ENCODE results near the gene ZSCAN18.

The ZSCAN18 gene

DNA sequence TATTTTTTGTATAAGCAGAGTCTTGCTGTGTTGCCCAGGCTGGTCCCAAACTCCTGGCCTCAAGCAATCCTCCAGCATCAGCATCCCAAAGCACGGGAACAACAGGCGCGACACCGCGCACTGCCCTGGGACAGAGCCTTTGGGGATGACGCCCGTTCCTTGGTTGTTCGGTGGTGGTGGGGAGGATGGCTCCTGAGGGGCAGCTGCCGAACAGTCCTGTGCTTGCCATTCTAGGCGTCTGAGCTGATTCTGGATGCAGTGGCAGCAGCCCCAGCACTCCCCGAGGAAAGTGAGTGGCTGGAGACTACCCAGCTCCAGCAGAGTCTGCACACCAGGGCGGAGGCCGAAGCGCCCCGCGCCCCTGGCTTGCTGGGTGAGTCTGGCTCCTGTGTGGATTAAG, 45.8 kb downstream of the ZSCAN18 start:
- no peak overlapping the region for H3K4me3 ChIP-seq (ENCODE audit: low read length)
- DNase-seq (ENCODE audit: low read depth, low spot score) = no peak

DNA sequence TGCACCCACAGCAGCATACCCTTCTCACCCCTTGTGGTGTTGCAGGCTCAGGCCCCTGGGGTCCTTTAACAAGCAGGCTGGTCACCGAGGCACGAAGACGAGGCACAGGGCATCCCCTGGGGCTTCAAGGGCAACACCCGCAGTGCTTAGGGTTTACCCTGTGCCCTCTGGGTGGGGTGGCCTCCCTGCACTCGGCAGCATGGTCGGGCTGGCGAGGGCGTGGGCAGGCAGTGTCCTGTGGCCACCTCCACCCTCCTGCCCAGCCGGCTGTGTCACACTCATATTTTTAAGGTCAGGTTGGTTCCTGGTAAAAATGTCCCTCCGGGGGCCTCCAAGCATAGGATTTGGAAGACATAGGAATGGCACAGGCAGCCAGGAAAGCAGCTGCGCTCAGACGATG, 50.4 kb downstream of the ZSCAN18 start:
- H3K4me3 ChIP-seq (ENCODE audit: low read length) = no peak overlapping the region

DNA sequence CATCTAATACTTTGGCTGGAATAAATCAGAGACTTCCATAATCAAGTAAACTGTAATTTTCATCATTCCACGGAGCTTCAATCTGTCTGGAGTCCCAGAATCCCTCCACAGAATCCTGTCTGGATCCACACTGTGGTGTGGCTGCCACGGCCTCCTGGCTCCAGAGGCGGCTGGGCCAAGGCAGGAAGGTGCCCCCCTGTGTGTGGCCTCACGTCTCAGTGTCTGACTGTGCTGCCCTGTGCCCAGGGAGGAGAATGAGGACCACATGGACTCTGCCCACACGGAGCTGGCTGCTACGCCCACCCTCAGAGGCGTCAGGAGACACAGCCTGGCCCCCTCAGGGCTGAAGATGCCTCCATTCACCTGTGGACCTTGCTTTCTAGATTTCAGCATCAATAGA, 51.2 kb downstream of the ZSCAN18 start:
- no peak overlapping the region for H3K4me3 ChIP-seq (ENCODE audit: low read length)
- DNase-seq (ENCODE audit: low read depth, low spot score) = no peak

More for the DNA sequence above, 50.4 kb downstream of the ZSCAN18 start:
- DNase-seq (ENCODE audit: low read depth, low spot score) = no peak

DNA sequence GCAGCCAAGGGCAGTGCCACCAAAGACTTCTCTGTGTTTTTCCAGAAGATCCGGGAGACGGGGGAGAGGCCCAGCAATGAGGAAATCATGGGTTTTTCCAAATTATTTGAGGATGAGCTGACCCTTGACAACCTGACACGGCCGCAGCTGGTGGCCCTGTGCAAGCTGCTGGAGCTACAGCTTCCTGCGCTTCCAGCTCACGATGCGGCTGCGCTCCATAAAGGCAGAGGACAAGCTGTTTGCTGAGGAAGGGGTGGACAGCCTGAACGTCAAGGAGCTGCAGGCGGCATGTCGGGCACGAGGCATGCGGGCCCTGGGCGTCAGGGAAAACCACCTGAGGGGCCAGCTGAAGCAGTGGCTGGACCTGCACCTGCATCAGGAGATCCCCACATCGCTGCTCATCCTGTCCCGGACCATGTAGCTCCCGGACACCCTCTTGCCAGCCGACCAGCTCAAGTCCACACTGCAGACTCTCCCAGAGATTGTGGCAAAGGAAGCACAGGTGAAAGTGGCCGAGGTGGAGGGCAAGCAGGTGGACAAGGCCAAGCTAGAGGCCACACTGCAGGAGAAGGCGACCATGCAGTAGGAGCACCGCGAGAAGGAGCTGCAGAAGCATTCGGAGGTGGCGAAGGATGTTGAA, 52.5 kb downstream of the ZSCAN18 start:
- H3K4me3 ChIP-seq (ENCODE audit: low read length) = no peak overlapping the region
- DNase-seq (ENCODE audit: low read depth, low spot score) = no peak

DNA sequence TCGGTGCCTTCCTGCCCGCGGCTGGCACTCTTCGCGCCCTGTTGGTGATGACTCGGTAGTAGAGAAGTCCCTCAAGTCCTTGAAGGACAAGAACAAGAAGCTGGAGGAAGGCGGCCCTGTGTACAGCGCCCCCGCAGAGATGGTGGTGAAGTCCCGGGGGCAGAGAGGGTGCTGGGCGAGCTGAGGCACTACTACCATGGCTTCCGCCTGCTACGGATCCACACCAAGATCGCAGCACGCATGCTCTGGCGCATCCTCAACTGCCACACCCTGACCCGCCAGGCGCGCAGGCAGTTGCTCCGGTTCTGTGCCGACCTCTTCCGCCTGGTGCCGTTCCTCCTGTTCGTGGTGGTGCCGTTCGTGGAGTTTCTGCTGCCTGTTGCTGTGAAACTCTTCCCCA, 53.1 kb downstream of the ZSCAN18 start:
- DNase-seq (ENCODE audit: low read depth, low spot score) = no peak
- no peak overlapping the region for H3K4me3 ChIP-seq (ENCODE audit: low read length)

DNA sequence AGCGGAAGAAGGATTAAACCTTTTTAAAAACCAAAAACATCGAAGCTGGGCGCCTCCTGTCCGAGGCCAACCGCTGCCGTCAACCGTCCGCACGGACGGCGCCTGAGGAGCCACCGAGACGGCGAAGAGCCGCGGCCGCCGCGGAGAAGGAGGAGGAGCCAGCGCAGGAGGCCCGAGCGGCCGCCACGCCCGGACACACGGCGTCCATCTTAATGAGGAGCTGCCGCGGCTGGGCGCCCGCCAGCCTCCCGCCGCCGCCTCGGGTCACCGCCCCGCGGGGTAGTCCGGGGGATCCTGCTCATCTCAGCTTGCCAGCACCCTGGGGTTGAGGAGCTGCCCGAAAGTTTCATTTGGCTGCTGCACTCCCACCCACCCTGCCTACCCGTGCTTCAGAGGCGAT, 53.6 kb downstream of the ZSCAN18 start:
- DNase-seq (ENCODE audit: low read depth, low spot score) = no peak
- no peak overlapping the region for H3K4me3 ChIP-seq (ENCODE audit: low read length)

DNA sequence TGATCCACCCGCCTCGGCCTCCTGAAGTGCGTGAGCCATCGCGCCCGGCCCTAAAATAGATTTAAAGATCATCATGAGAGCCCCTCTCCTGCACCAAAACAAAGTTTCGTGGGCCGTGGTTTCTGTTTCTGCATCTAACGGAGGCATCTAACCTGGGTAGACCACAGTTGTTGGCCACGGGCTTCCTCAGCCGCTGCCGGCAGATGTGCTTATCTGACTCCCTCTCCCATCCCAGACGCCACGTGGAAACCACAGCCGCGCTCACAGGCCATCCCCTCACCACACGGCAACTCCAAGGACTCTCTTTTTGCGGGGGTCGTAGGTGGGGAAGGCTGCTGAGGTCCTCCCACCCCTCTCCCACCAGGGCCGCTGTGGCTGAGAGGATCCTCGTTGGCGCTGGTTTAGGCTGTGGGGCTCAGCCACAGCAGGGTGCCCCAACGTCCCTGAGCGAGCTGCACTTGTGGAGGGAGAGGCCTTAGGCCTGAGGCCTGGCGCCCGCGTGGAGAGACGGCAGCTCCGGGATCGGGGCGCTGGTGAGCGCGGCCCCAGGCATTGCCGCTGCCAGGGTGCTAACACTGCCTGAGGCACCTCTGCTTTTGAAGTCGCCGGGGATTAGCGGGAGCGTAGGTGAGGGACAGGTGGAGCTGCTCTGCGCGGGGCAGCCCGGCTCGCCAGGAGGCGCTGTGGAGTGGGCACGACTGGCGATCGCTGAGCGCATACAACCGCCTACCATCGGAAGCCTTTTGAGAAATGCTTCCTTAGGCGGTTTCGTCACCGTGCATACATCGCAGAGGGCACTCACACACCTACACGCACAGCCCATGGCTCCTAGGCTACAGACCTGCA, 55.3 kb downstream of the ZSCAN18 start:
- H3K4me3 ChIP-seq (ENCODE audit: low read length) = no peak overlapping the region
- no peak for DNase-seq (ENCODE audit: low read depth, low spot score)

DNA sequence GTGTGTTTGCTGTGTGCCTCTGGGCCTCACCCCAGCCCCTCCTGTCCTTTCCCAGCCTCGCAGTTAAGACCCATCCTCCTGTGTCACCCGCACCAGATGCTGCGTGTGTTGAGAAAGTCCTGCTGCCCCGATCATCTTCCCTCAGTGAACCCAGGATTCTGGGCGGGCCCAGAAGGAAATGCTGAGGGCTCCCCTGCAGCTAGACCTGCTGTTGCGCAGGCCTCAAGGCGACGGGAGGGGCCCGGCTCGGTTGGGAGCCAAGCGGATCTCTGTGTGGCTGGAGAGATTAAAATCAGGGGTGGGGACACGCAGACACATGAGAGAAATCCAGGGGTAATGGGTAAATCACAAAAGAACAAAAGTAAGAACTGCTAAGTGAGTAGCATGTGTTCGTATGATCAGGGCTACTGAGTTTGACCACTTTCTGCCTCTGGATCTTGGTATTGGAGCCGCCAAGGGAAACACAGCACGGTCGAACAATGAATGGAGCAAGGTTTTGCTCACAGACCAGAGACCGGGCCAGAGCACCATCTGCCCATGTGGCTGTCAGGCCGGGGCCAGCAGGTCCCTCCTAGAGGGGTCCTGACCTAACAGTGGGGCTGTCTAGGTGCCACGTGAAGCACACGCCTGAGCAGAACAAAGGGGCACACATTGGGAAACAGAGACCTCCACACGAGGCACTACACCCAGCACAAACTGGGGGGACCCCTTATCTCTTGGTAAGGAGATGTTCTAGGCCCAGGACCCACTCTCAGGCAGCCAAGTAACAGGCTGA, 57.1 kb downstream of the ZSCAN18 start:
- DNase-seq (ENCODE audit: low read depth, low spot score) = no peak
- no peak overlapping the region for H3K4me3 ChIP-seq (ENCODE audit: low read length)

DNA sequence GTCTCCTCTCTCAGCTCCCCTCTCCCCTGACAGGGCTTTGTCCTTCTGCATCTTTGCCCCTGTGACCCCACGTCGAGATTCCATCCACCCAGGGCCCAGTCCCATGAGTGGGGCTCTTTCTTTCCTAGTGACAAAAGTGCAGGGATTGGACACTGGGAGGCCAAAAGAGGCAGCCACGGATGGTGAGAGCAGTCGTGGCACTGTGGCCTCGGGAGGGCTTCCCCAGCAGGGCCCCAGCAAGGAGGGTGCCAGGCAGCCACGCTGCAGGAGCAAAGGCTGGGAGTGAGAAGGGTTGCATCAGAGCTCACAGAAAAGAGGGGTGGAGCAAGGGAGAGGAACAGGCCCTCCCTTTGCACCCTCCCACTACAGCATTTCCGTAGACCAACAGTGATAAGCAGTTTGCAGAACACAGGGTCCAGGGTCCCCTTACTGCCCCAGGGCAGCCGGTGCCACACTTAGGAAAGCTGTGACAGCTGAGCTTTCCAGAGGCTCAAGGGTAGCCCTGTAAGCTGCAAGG, 59.3 kb downstream of the ZSCAN18 start:
- no peak for DNase-seq (ENCODE audit: low read depth, low spot score)

DNA sequence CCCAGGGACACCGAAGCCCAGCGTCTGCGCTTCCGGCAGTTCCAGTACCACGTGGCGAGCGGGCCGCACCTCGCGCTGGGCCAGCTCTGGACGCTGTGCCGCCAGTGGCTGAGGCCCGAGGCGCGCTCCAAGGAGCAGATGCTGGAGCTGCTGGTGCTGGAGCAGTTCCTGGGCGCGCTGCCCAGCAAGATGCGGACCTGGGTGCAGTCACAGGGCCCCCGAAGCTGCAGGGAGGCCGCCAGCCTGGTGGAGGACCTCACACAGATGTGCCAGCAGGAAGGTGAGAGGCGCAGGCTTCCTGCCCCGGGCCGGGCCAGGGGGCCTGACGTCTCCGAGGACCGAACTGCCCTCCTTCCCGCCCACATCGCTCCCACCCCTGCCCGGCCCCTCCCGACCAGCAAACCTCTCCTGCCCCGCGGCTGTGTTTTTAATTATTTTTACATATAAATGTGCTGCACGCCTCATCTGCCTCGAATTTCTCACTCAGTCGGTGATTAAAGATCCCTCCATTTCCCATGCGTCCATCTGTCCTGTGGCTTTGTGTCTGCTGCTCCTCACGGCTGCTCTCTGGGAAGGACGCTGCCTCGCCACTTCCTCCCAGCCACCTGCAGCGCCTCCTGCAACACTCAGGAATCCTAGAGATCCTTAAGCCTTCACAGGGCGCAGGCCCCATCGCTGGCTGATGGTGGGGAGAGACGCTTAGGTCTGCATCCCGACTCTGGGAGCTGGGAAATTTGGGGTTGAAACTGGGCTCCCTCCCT, 59.9 kb downstream of the ZSCAN18 start:
- DNase-seq (ENCODE audit: low read depth, low spot score) = no peak
- H3K4me3 ChIP-seq (ENCODE audit: low read length) = no peak overlapping the region

More for the DNA sequence above, 59.3 kb downstream of the ZSCAN18 start:
- H3K4me3 ChIP-seq (ENCODE audit: low read length) = no peak overlapping the region

DNA sequence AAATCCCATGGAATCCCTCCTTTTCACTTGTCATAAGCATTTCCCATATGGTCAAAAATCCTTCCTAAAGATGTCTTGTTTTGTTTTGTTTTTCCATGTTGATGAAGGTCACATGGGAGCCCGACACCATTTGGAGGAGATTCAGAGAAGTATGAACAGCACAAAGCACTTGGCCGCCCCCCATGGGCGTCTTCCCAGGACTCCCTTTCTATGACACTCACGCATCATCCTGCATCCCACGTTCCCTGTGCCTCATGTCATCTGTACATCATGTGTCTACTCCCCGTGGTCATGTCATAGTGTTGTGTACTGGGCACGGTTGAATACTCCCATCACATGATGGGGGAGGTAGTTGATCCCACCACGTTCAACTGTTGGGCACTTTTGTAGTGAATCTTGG, 62.2 kb downstream of the ZSCAN18 start:
- no peak for DNase-seq (ENCODE audit: low read depth, low spot score)
- no peak overlapping the region for H3K4me3 ChIP-seq (ENCODE audit: low read length)

DNA sequence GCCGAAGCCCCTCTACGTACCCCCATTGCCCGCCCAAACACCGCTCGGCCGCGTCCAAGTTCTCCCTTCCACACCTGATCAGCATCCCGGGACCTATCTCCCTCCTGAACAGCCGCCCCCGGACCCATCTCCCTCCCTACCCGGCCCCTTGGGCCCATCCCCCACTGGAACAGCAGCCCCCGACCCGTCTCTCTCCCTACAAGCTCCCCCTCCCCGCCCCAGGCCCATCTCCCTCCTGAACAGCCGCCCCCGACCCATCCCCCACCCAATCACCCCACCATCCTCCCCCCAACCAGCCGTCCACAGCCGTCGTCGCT, 63.6 kb downstream of the ZSCAN18 start:
- no peak overlapping the region for H3K4me3 ChIP-seq (ENCODE audit: low read length)
- DNase-seq (ENCODE audit: low read depth, low spot score) = no peak
